ENCODE results near the gene PGGHG. TPM values are rescaled to one million over a fixed set of nuclear protein-coding genes. Genes with fewer than 3 reads are reported as not detected.

The PGGHG gene
- total and polyA plus RNA-seq, 10 of the 15 experiments (the other 5 are each of a cell fraction or from before 2014, with no cell fraction given), result 0.10 to 8.3 (median 1.8) TPM

GRCh38 chr11:330694-331357 is 41.9 kb downstream of the PGGHG start (continued):
- TF ChIP-seq SKIL (IDR thresholded peaks at IDR 0.05; ENCODE audit: low read depth, poor library complexity, severe bottlenecking) (peak; percentile 51), RUNX3 (IDR thresholded peaks at IDR 0.05; ENCODE audit: low read length) (peak; percentile 97), TCF3 (IDR thresholded peaks at IDR 0.05; ENCODE audit: borderline replicate concordance, insufficient read depth, low read depth, low read length) (peak; percentile 71; the same call in 1 of the 2 replicates), DPF2 (IDR thresholded peaks at IDR 0.05) (peak; percentile 96), CHD1 (IDR thresholded peaks at IDR 0.05; ENCODE audit: low read depth, low read length) (0 out of 2 replicates have a peak, but pooled peaks have one; percentile 36), ELK1 (IDR thresholded peaks at IDR 0.05; ENCODE audit: low read depth, low read length) (no peak), ZSCAN29 (IDR thresholded peaks at IDR 0.05) (no peak), YY1 (IDR thresholded peaks at IDR 0.05; ENCODE audit: low read depth, low read length) (no peak), ZNF274 (IDR thresholded peaks at IDR 0.05; ENCODE audit: insufficient read depth, insufficient read length) (no peak), IRF4 (IDR thresholded peaks at IDR 0.05; ENCODE audit: low read depth, low read length) (0 out of 2 replicates have a peak, but pooled peaks have one; percentile 28), EGR1 (IDR thresholded peaks at IDR 0.05; ENCODE audit: borderline replicate concordance in 1 of 2, low read depth in 2 of 2, low read length in 2 of 2) (no peak), MTA3 (IDR thresholded peaks at IDR 0.05; ENCODE audit: borderline replicate concordance, low read length) (no peak; the same call in 1 of the 2 replicates), BHLHE40 (IDR thresholded peaks at IDR 0.05; ENCODE audit: borderline replicate concordance in 1 of 2, low read depth in 2 of 2, low read length in 1 of 2) (peak; percentile 72 to 87)
- TF ChIP-seq, protein P1, sequence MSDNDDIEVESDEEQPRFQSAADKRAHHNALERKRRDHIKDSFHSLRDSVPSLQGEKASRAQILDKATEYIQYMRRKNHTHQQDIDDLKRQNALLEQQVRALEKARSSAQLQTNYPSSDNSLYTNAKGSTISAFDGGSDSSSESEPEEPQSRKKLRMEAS (IDR thresholded peaks at IDR 0.05; ENCODE audit: low read depth, low read length), result peak; percentile 5
- TF ChIP-seq, protein P2, sequence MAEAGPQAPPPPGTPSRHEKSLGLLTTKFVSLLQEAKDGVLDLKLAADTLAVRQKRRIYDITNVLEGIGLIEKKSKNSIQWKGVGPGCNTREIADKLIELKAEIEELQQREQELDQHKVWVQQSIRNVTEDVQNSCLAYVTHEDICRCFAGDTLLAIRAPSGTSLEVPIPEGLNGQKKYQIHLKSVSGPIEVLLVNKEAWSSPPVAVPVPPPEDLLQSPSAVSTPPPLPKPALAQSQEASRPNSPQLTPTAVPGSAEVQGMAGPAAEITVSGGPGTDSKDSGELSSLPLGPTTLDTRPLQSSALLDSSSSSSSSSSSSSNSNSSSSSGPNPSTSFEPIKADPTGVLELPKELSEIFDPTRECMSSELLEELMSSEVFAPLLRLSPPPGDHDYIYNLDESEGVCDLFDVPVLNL (IDR thresholded peaks at IDR 0.05; ENCODE audit: low read depth, low read length), result no peak

All from GM12878 (cell line).